ENCODE results near the gene GPR107. TPM values are rescaled to one million over a fixed set of nuclear protein-coding genes. Genes with fewer than 3 reads are reported as not detected.

The GPR107 gene
- total and polyA plus RNA-seq, 2 of the 8 experiments (the other 6 are each of a cell fraction or from before 2014, with no cell fraction given): 19.3 to 30.7 TPM

DNA sequence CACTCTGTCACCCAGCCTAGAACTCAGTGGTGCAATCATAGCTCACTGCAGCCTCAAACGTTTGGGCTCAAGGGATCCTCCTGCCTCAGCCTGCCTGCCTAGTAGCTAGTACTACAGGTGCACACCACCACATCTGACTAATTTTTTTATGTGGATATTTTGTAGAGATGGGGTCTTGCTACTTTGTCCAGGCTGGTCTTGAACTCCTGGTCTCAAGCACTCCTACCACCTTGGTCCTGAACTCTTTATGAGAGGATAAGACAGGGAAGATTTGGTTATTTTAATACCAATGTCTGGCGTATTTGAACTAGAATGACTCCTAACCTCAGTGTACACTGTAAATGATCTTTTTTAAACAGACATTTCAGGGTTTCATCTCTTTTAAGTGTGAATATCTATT, 9.0 kb downstream of the GPR107 start:
- CTCF ChIA-PET (ENCODE audit: partially characterized antibody): interaction anchor here (0.6 to 1.2 kb wide), 6 partner anchors 12 to 826 kb away, joined by 3 to 4 read pairs (median 3); no protein-coding TSS in a partner anchor
- Histone ChIP-seq H4K91ac (replicated peaks; ENCODE audit: insufficient read length, low read length) (no peak overlapping the region), H3K23me2 (ENCODE audit: low read depth, low read length) (no peaks in the 10 kb centered on the region), H3K18ac (ENCODE audit: extremely low read depth, low read length) (no peak overlapping the region), H3K4me2 (ENCODE audit: insufficient read depth in 1 of 2, low read depth in 2 of 2, low read length in 2 of 2) (no peak overlapping the region), H4K8ac (ENCODE audit: extremely low read depth, insufficient read depth, low read length) (no peak overlapping the region), H3K9me3 (ENCODE audit: insufficient read depth in 2 of 2, low read depth in 1 of 2, low read length in 1 of 2) (no peaks in the 10 kb centered on the region), H3K79me2 (ENCODE audit: control insufficient read depth in 1 of 2, insufficient read depth in 2 of 2, low read length in 2 of 2) (peaks cover 3 to 30% of the 10 kb centered on the region in 2 experiments; a peak in 2 of 4 replicates), H3K23ac (ENCODE audit: insufficient read length) (no peak overlapping the region), H4K5ac (ENCODE audit: insufficient read length, low read depth, low read length) (no peak overlapping the region), H2BK15ac (ENCODE audit: low read length) (no peak overlapping the region), H2AK5ac (ENCODE audit: low read depth, low read length) (no peak overlapping the region), H3K27me3 (replicated peaks in 1 of 4; ENCODE audit: control insufficient read depth in 3 of 4, extremely low read depth in 1 of 4, insufficient read depth in 3 of 4, low read length in 3 of 4) (no peaks in the 10 kb centered on the region), H3K14ac (ENCODE audit: insufficient read length) (no peak overlapping the region), H2BK5ac (ENCODE audit: low read depth, low read length) (no peak overlapping the region), H2AFZ (ENCODE audit: low read length) (no peak overlapping the region), H3K4me3 (ENCODE audit: extremely low read depth in 1 of 4, insufficient read depth in 2 of 4, low read depth in 3 of 4, low read length in 4 of 4) (no peak overlapping the region), H3K36me3 (ENCODE audit: control insufficient read depth in 2 of 4, insufficient read depth in 4 of 4, low read length in 3 of 4) (no peaks in the 10 kb centered on the region), H2BK20ac (ENCODE audit: low read length) (no peak overlapping the region), H3K9ac (replicated peaks in 1 of 4; ENCODE audit: extremely low read depth in 1 of 4, low read depth in 3 of 4, low read length in 3 of 4) (no peak overlapping the region), H4K20me1 (replicated peaks in 1 of 2; ENCODE audit: control insufficient read depth in 1 of 2, insufficient read depth in 2 of 2, low read length in 2 of 2) (peaks cover 0 to 8% of the 10 kb centered on the region in 2 experiments), H3K56ac (replicated peaks; ENCODE audit: insufficient read length, low read depth, low read length) (no peak overlapping the region), H3K4me1 (replicated peaks in 1 of 4; ENCODE audit: control insufficient read depth in 3 of 4, insufficient read depth in 4 of 4, low read length in 3 of 4) (no peaks in the 10 kb centered on the region), H3K79me1 (ENCODE audit: low read depth, low read length) (no peaks in the 10 kb centered on the region; the same call in 1 of the 2 replicates), H3K4ac (replicated peaks; ENCODE audit: insufficient read length, low read depth, low read length) (no peak overlapping the region), H2BK120ac (replicated peaks; ENCODE audit: low read depth, low read length) (no peak overlapping the region), H2BK12ac (ENCODE audit: low read depth, low read length) (no peak overlapping the region), H3K27ac (ENCODE audit: low read depth, low read length) (no peak overlapping the region)
- DNase-seq (ENCODE audit: low read depth in 1 of 2, low spot score in 2 of 2): no peak
- POLR2A ChIA-PET (ENCODE audit: partially characterized antibody): interaction anchor here (1.2 kb wide), 1 partner anchor 10 kb away, joined by 5 read pairs; no protein-coding TSS in a partner anchor
- FAIRE-seq: no peak
- WGBS, 2 experiments (ENCODE audit: extremely low coverage in 1 of 2, insufficient coverage in 1 of 2, insufficient read length in 1 of 2, insufficient replicate concordance in 2 of 2, low coverage in 1 of 2, low lambda C conversion rate in 2 of 2, missing lambda C conversion rate in 1 of 2): 86% methylated on average over 2 of the region's 2 CpGs; no CpG with 5 or more reads in 1 of the 2 experiments
- TF ChIP-seq RXRA (IDR thresholded peaks at IDR 0.05; ENCODE audit: insufficient read depth, low read depth, low read length) (no peak), SIN3A (conservative IDR thresholded peaks at IDR 0.05 in 1 of 2, IDR thresholded peaks at IDR 0.05 in 1 of 2; ENCODE audit: low read depth in 1 of 2, low read length in 2 of 2) (no peak), CTBP2 (IDR thresholded peaks at IDR 0.05; ENCODE audit: borderline replicate concordance, insufficient read depth, insufficient read length, low read length) (no peak), NANOG (IDR thresholded peaks at IDR 0.05; ENCODE audit: insufficient read depth, low read depth, low read length, poor library complexity, severe bottlenecking) (no peak)
